OCI-LY3 (cell line): Measurements from ENCODE around the gene SNAP25.

Experiments
- H2AFZ ChIP-seq: fragments of 200-600, 300-600 bp; shearing (Covaris generic); 2 replicates; pipeline ENCODE4 v1.6.0; 2014; ENCODE audit warnings: antibody characterized with exemption, low read depth, low read length
- H3K27ac ChIP-seq: fragments of 200-600, 300-600 bp; sonication (generic); 2 replicates; pipeline ENCODE4 v1.5.1; 2014; ENCODE audit warnings: mild to moderate bottlenecking, low read length, moderate library complexity, mixed read lengths
- H3K27me3 ChIP-seq: fragments of 200-600, 300-600 bp; sonication (generic); 2 replicates; pipeline ENCODE4 v1.6.1; 2014; ENCODE audit warnings: low read depth, low read length, mixed read lengths
- H3K36me3 ChIP-seq: fragments of 200-600, 300-600 bp; sonication (generic); replicated peaks from 2 replicates; pipeline ENCODE3; 2014; ENCODE audit warnings: low read depth, low read length, mixed read lengths
- H3K4me1 ChIP-seq: fragments of 300-600, 200-600 bp; sonication (generic); 2 replicates; pipeline ENCODE4 v1.6.1; 2014; ENCODE audit warnings: low read length, mixed read lengths
- H3K4me2 ChIP-seq: fragments of 200-600, 300-600 bp; sonication (generic); 2 replicates; pipeline ENCODE4 v1.6.1; 2014; ENCODE audit warnings: low read length, mixed read lengths
- H3K4me3 ChIP-seq: fragments of 300-600, 200-600 bp; sonication (generic); 2 replicates; pipeline ENCODE4 v1.5.1; 2014; ENCODE audit warnings: antibody characterized with exemption, mild to moderate bottlenecking, low read length, moderate library complexity
- H3K79me2 ChIP-seq: fragments of 300-600, 200-600 bp; shearing (Covaris generic); 2 replicates; pipeline ENCODE4 v1.6.1; 2014; ENCODE audit warnings: mild to moderate bottlenecking, low read length, mixed read lengths
- H3K9ac ChIP-seq: fragments of 300-600, 200-600 bp; shearing (Covaris generic); 2 replicates; pipeline ENCODE4 v1.6.0; 2014; ENCODE audit warnings: mild to moderate bottlenecking, low read length, moderate library complexity
- H3K9me3 ChIP-seq: fragments of 200-600, 300-600 bp; shearing (Covaris generic); 2 replicates; pipeline ENCODE4 v1.6.1; 2014; ENCODE audit warnings: low read length, mixed read lengths; ENCODE audit not compliant: insufficient read depth
- H4K20me1 ChIP-seq: fragments of 200-600, 300-600 bp; sonication (generic); 2 replicates; pipeline ENCODE4 v1.6.1; 2016; ENCODE audit warnings: low read length, mixed read lengths; ENCODE audit not compliant: insufficient read depth
- EZH2phosphoT487 ChIP-seq: fragments of 200-600 bp; shearing (Covaris generic); IDR thresholded peaks from 2 replicates; pipeline ENCODE4 v1.6.1; 2018; ENCODE audit warnings: antibody characterized with exemption, mixed run types, low read depth
- TF ChIP-seq, protein P1 (sequence below): fragments of 200-600, 300-600 bp; sonication (generic); IDR thresholded peaks from 2 replicates; pipeline ENCODE4 v1.5.1; 2014; ENCODE audit warnings: antibody characterized with exemption, low read length, low read depth

Gene SNAP25

DNA sequence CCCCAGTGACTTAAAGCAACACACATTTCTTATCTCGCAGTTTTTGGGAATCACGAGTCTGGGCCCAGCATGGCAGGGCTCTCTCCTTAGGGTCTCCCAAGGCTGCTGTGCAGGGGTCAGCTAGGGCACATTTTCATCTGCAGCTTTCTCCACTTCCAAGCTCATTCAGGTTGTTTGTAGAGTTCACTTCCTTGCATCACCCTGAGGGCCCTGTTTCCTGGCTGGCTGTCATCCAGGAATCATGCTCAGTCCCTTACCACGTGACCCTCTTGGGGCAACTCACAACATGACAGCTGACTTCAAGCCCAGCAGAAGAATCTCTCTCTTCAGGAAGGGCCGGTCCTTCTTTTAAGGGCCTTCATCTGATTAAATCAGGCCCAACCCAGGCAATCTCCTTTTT lies 21.3 kb downstream of the SNAP25 start:
- Histone ChIP-seq H3K4me1 (no peaks in the 10 kb centered on the region), H3K36me3 (no peaks in the 10 kb centered on the region), H3K4me2 (no peak overlapping the region), H3K9me3 (no peaks in the 10 kb centered on the region), H3K27ac (no peak overlapping the region), H3K79me2 (no peaks in the 10 kb centered on the region), H3K27me3 (peaks cover 30% of the 10 kb centered on the region; the same call in 1 of the 2 replicates), H3K4me3 (no peak overlapping the region), H2AFZ (no peak overlapping the region), H4K20me1 (no peaks in the 10 kb centered on the region), H3K9ac (no peak overlapping the region)
- TF ChIP-seq, protein P1, sequence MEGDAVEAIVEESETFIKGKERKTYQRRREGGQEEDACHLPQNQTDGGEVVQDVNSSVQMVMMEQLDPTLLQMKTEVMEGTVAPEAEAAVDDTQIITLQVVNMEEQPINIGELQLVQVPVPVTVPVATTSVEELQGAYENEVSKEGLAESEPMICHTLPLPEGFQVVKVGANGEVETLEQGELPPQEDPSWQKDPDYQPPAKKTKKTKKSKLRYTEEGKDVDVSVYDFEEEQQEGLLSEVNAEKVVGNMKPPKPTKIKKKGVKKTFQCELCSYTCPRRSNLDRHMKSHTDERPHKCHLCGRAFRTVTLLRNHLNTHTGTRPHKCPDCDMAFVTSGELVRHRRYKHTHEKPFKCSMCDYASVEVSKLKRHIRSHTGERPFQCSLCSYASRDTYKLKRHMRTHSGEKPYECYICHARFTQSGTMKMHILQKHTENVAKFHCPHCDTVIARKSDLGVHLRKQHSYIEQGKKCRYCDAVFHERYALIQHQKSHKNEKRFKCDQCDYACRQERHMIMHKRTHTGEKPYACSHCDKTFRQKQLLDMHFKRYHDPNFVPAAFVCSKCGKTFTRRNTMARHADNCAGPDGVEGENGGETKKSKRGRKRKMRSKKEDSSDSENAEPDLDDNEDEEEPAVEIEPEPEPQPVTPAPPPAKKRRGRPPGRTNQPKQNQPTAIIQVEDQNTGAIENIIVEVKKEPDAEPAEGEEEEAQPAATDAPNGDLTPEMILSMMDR, result no peak
- no peak for TF ChIP-seq EZH2phosphoT487

DNA sequence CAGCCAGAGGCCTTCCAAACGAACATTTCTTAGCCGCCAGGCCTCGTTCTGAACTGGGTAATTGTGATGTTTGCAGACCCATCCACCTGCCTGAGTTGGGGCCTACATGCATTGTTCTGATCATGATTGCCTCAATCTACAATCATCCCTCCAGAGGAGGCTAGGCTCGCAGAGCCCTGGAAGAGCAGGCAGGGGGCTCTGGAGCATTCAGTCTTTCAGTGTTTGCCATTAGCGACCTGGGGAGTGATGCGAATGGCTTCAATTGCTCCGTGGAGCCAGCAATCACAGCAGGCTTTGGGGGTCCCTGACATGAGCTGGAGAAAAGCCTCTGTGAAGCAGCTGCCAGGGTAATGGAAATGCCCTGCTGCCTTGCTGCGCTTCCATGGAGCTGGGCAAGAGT lies 22.0 kb downstream of the SNAP25 start:
- Histone ChIP-seq H3K27me3 (peaks cover 30% of the 10 kb centered on the region), H3K36me3 (no peaks in the 10 kb centered on the region), H3K9ac (no peak overlapping the region), H3K4me2 (no peak overlapping the region), H3K9me3 (no peaks in the 10 kb centered on the region), H3K27ac (no peak overlapping the region), H3K79me2 (no peaks in the 10 kb centered on the region), H3K4me1 (no peaks in the 10 kb centered on the region), H2AFZ (no peak overlapping the region), H4K20me1 (no peaks in the 10 kb centered on the region), H3K4me3 (no peak overlapping the region)
- TF ChIP-seq, protein P1, result no peak
- TF ChIP-seq EZH2phosphoT487, result no peak

DNA sequence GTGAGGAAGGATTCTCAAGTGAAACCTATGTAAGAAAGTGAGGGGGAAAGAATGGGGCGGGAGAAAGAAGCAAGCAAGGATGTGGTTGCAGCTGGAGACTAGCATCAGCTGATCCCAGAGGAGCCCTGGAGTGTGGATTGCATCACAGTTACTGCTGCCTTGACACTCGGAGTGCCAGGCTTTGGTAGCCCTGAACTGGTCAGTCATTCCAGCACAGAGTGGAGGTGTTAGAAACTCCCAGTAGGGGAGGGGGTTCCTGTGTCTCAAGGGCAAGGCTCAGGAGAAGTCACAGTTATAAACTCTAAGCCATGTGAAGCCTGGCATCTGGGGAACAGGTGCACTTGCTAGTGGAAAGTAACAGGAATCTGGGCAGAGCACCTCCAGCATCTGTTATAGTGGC lies 23.5 kb downstream of the SNAP25 start:
- Histone ChIP-seq H3K9me3 (no peaks in the 10 kb centered on the region), H3K4me1 (no peaks in the 10 kb centered on the region), H4K20me1 (no peaks in the 10 kb centered on the region), H3K4me3 (no peak overlapping the region), H3K9ac (no peak overlapping the region), H3K27ac (no peak overlapping the region), H3K36me3 (no peaks in the 10 kb centered on the region), H3K79me2 (no peaks in the 10 kb centered on the region), H2AFZ (no peak overlapping the region), H3K27me3 (peaks cover 39% of the 10 kb centered on the region), H3K4me2 (no peak overlapping the region)
- TF ChIP-seq EZH2phosphoT487, result no peak
- TF ChIP-seq, protein P1, result no peak

DNA sequence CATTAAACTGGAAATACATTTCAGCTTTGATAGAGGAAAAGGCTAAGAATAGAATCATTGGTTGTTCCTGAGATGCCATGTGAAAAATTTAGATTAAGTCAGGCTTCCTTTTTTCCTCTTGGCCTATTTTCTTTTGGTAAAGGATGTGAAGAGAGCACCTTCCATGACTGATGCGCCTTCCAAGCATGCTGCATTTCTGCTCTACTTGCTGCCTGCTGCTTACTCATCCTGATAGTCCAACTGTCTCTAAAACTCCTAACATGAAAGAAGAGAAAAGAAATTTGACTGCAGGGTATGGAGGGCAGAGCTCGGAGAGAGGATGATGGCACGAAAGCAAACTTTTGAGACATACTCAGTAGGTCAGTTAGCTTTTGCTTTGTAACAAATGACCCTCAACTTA lies 28.8 kb downstream of the SNAP25 start:
- Histone ChIP-seq H3K36me3 (no peaks in the 10 kb centered on the region), H3K27me3 (peaks cover 66% of the 10 kb centered on the region), H3K4me2 (no peak overlapping the region), H3K9ac (no peak overlapping the region), H3K27ac (no peak overlapping the region), H3K4me1 (no peaks in the 10 kb centered on the region), H3K79me2 (no peaks in the 10 kb centered on the region), H4K20me1 (no peaks in the 10 kb centered on the region), H2AFZ (no peak overlapping the region), H3K4me3 (no peak overlapping the region), H3K9me3 (no peaks in the 10 kb centered on the region)
- no peak for TF ChIP-seq EZH2phosphoT487
- TF ChIP-seq, protein P1, result no peak
